HG03575 (cell line): ENCODE data around the gene GBP6.
"Not testable (repeated sequence)": the region's sequence is repeated elsewhere in the genome, so short reads cannot be mapped to it uniquely, and the experiment has no call there.

Experiments
- ATAC-seq: cut with Tn5 transposase; IDR thresholded peaks from one replicate; pipeline ENCODE4 v1.9.1; 2021; ENCODE audit not compliant: unreplicated experiment, insufficient number of reproducible peaks, low FRiP score; ENCODE audit errors: extremely low read depth

The GBP6 gene

DNA sequence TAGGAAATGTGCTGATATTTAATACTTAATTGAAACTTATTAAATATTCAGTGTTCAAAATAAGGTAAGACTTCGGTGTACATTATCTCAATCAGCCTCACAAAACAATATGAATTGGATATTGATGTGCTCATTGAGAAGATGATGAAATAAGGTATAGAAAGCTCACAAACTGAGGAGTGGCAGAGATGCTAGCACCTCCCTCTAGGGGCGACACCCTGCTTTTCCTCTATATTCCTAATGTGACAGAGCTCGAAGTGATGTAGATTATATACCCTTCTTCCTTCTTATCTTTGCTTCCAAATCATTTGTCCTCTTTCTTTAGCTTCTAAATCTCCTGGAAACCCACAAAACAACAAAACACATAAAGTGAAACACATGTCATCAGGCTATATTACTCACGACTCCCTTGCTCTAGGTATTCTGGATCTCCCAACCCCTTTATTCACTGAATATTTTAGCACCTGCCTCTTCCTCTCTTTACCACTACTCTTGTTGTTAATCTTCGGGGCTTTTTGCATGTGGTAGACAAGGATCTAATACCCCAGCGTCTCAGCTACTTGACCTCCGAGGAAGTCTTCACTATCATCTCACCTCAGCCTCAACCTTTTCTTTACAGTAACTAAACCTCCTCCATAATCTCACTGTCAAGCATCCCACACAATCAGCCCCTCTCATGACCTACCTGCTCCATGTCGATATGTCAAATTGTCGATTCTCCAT is 70.4 kb downstream of the GBP6 start:
- ATAC-seq = not testable (repeated sequence)
